Esophagus muscularis mucosa (tissue), 3 donors: ENCODE data around the gene SHH.

Experiments
- CTCF ChIP-seq, 3 experiments: fragments of 200-600 bp in 2 of 3; fragments of 450-650 bp in 1 of 3; sonication (generic) in 2 of 3; IDR thresholded peaks; one replicate each; pipeline ENCODE4 v1.5.1; 2017 to 2019; ENCODE audit warnings: antibody characterized with exemption in 3 of 3, mild to moderate bottlenecking in 2 of 3, moderate library complexity in 1 of 3
- POLR2A ChIP-seq: fragments of 450-650 bp; IDR thresholded peaks from one replicate; pipeline ENCODE4 v1.6.1; 2017; ENCODE audit warnings: antibody characterized with exemption, moderate library complexity, mild to moderate bottlenecking, low read depth
- POLR2AphosphoS5 ChIP-seq, 2 donors: sonication (generic); formaldehyde crosslinking; IDR thresholded peaks; one replicate each; pipeline ENCODE4 v1.6.1; 2017; ENCODE audit warnings: antibody characterized with exemption in 2 of 2

- no peak for TF ChIP-seq POLR2A
- no peak for TF ChIP-seq POLR2AphosphoS5 (IDR thresholded peaks at IDR 0.05)
- TF ChIP-seq CTCF (IDR thresholded peaks at IDR 0.05), result no peak
Observed at GRCh38 chr7:155758348-155758747, 53.9 kb downstream of the SHH start.
